ENCODE data around the gene G2E3.
A peak's percentile ranks its signal among the peaks of the same experiment; 100 is the strongest.
"Not testable (repeated sequence)": the region's sequence is repeated elsewhere in the genome, so short reads cannot be mapped to it uniquely, and the experiment has no call there.

The G2E3 gene

DNA sequence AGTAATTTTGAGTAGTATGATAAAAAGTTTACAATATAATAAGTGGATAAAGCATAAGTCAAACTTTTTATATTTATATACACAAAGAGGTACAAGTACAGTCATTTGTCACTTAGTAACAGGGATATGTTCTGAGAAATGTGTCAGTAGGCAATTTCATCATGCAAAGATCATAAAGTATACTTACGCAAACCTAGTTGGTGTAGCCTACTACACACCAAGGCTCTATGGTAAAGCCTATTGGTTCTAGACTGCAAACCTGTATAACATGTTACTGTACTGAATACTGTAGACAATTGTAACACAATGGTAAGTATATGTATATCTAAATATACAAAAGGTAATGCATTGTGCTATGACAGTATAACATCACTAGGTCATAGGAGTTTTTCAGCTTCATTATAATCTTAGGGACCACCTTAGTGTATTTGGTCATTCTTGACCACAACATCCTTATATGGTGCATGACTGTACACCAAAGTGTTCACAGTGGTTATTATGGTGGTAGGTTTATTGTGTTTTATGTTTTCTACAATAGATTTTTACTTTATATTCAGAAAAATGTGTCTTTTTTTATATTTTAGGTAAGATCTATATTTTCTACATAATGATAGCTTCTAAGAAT lies 48.3 kb downstream of the G2E3 start:
- no peak for DNase-seq

DNA sequence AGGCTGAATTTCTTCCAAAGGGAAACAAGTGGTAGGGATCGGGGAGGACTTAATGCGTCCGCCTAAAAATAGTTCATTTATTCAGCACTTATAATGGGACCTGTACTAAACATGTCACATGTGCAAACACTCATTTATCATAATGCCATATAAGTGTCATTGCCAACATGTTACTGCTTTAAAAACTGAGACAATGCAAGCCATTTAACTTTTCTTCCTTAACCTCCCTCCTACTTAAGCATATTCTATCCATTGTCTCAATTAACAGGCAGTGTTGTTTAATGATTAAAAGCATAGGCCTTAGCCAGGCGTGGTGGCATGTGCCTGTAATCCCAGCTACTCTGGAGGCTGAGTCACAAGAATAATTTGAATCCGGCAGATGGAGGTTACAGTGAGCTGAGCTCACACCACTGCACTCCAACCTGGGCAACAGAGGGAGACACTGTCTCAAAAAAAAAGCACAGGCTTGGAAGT lies 49.6 kb downstream of the G2E3 start:
- no peak for DNase-seq

DNA sequence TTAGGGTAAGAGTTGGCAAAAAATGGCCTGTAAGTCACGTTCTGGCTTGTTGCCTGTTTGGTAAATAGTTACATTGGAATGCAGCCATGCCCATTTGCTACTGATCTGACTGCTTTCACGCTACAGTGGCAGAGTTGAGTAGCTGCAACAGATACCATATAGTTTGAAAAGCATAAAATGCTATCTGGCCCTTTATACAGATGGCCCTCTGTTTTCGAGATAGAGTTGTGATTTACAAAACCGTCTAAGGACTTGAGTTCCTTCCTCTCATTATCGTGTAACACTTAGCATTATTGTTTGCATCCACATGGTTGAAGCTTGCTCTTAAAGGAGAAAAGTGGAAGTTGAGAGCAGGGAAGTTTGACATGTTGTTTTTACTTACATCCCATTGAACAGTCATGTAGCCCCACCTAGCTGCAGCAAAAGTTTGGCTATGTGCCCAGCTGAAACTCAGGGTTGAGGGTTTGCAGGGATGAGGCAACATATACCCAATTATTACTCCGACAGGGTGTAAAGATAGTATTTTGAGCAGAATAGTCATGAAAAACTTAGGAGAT lies 51.9 kb downstream of the G2E3 start:
- no peak for DNase-seq

DNA sequence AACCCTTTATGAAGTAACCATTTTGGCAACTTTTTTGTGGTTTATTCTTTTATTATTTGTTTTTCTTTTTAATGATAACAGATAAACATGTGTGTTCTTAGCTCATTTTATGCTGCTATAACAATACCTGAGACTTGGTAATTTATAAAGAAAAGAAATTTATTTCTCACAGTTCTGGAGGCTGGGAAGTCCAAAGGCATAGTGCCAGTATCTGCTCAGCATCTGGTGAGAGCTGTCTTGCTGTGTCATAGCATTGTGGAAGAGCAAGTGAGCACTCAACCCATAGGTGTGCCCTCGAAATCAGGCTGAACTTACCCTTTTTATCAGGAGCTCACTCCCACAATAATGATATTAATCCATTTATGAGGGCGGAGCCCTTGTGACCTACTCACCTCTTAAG lies 55.2 kb downstream of the G2E3 start:
- DNase-seq: no peak

DNA sequence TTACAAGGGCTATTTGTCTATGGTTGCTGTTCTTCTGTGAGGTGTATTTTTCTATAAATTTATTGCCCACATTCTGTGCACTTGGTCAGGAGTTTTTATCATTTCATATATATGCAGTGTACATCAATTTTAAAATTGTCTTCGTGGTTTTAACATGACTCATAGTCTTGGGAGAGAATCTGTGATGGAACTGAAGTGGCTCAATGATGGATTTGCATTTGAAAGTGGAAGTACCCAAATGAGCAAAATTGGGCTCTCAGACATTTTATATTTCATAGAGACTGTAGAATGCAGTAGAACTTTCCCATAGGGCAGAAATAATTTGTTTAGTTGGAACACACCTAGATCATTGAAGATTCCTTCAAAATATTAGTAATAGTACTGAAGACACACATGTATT lies 61.2 kb downstream of the G2E3 start:
- DNase-seq: peak; percentile 68

DNA sequence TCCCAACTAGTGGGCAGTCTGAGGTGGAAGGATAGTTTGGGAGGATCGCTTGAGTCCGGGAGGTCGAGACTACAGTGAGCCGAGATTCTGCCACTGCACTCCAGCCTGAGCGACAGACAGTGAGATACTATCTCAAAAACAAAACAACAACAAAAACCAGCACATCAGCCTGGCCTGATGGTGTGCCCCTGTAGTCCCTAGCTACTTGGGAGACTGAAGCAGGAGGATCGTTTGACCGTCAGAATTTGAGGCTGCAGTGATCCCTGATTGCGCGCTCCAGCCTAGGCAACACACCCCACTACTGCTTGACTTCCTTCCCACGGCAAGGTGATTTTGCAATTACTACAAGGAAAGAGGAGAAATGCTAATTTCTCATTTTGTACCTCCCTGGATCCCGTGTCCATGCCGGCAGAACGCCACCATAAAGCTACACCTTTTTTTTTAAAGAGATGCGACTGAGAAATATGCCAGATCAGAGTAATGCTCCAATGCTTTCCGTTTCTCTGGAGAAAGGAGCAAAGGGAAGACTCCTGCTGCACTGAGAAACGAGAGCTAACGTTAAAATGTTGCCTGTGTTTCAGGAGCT lies 62.5 kb downstream of the G2E3 start:
- peak; percentile 24 for DNase-seq

DNA sequence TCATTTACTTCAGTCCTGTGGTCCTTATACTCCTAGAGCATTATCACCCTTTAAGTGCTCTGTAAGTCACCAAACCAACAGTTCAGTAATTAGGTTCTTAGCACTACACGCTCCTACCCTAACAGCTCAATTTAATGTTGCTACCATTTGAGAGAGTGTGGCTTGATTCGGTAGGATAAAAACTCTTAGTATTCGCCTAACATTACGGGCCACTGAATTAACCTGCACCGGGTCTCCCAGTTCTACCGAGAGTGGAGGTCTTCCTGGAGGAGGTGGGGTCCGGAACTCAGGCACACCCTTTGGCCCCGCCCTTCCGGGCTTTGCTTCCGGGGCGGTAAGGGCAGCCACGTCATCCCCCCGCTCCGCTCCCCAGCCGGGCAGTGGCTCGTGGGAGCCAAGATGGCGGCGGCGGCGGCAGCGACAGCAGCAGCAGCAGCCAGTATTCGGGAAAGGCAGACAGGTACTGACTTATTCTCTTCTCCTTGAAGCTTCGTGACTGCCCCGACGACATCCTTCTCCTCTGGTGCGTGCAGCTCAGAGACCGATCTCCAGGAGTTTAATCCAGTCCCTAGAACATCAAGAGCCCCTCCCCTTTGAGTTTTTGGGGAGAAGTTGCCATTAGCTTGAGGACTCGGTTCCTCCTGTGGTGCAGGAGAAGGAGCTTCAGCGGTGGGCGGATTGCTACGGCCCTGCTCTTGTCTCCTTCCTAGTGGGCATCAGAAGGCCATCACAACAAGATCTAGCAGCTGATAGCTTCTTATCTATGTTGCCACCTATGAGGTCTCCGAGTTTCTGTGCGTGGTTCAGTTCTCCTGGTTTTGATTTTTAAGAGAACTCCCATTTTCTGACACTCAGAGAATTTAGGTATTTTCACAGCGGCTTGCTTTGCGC lies 63.2 kb downstream of the G2E3 start, which contains the start of gene SCFD1:
SCFD1 (plus strand) TSS at position 380 of the 891 bp plus-strand sequence; CDS start at position 400, 20 bp downstream.
- DNase-seq: peak; percentile 96

DNA sequence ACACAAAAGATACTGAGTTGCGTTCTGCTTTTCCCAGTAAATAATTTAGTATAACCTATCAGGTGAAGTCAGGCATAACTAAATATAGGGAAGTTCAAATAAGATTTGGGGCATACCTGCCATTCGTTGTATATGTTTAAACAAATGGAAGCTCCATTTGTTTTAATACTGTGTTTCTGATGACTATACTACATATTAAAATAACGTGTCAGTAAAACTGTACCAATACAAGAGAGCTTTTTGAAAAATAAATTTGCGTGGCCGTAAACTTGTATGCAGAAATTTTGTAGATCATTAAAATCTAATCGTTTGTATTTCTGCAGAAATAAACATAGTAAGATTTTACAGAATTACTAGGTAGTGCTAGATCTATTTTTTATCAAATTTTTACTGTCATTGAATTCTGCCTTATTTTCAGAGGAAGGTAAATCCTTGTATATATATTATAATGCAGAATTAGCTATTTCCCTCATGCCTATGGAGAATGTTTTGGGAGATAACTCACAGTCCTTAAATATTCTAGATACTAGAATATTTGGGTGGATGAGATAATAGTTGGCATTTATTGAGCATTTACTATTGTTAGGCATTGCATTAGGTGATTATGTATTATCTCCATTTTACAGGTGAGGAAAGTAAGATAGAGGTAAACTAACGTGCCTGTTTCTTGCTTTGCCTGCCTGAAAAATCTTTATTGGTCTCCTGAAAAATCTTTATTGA lies 64.6 kb downstream of the G2E3 start:
- DNase-seq: no peak

DNA sequence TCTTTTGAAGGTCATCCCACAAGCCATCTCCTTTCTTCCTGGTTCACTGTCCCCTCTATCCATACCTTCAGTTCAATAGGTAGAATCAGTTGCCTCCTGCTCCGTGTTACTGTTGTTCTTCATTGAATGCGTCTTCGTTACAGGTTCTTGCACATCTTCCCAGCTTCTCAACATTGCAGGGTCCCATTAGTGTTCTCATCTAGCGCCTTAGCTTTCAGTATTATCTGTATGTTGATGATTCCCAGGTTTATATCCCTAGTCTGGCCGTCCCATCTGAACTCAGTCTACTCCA lies 65.1 kb downstream of the G2E3 start:
- DNase-seq: no peak

DNA sequence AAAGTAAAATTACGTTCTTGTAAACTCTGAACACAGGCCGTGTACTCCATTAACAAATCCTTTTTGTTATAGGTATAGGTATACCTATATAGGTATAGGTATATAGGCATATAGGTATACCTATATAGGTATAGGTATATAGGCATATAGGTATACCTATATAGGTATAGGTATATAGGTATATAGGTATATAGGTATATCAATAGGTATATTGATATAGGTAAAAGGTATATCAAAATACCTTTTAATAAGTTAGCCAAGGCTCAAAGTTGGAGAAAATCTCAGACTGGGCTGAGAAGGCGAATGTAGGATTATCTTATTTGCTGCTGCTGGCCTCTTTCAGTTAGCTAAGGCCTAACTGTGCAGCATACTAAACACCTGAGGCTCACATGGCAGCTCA lies 66.6 kb downstream of the G2E3 start:
- no peak for DNase-seq

DNA sequence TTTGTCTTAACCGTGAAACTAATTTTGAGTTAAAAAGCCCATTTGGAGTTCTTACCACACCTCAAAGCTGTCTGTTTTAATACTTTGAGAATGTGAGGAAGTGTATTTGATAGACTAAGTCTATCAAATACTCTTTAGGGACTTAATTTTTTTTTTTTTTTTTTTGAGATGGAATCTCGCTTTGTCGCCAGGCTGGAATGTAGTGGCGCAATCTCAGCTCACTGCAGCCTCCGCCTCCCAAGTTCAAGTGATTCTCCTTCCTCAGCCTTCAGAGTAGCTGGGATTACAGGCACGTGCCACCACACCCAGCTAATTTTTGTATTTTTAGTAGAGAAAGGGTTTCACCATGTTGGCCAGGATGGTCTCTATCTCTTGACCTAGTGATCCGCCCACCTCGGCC lies 70.5 kb downstream of the G2E3 start:
- not testable (repeated sequence) for DNase-seq

DNA sequence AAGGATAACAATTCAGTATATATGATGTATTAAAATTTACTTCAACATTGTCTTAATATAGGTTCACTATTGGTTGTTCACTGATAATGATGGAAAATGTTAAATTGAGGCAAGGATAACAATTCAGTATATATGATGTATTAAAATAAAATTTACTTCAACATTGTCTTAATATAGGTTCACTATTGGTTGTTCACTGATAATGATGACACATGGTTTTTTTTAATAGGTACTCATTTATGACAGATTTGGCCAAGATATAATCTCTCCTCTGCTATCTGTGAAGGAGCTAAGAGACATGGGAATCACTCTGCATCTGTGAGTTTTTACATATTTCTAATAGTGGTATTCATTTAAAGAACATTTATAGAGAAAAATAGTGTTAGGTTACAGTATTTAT lies 71.3 kb downstream of the G2E3 start:
- DNase-seq: no peak

DNA sequence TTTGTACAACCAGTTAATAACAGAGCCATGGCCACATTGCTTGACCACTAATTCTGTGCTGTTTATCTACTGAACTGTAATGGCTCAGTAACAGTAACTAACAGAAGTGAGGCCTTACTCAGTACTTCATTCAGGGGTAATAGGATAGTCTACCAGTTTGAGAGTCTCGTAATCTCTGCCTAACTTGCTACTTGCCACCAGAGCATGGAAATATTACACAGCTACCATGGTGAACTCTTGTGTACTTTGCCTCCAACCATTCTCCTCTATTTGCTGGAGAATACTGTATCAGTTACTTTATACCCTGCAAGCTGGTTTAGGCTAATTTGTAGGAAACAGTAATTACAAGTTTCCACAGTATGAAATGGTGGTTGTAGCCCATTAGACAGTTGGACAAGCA lies 73.8 kb downstream of the G2E3 start:
- no peak for DNase-seq

DNA sequence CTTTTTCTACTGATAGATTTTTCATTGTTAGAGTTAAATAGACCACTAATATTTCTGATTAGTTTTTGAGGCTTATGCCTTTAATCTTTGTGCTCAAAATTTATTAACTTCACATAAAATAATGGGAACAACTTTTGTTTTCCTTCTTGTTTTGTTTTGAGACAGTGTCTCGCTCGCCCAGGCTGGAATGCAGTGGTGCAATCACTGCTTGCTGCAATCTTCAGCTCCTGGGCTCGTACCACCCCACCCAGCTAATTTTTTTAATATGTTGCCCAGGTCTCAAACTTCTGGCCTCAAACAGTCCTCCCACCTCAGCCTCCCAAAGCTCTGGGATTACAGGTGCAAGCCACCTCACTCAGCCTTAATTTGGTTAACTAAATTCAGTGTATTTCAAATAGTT lies 80.0 kb downstream of the G2E3 start:
- DNase-seq: no peak

DNA sequence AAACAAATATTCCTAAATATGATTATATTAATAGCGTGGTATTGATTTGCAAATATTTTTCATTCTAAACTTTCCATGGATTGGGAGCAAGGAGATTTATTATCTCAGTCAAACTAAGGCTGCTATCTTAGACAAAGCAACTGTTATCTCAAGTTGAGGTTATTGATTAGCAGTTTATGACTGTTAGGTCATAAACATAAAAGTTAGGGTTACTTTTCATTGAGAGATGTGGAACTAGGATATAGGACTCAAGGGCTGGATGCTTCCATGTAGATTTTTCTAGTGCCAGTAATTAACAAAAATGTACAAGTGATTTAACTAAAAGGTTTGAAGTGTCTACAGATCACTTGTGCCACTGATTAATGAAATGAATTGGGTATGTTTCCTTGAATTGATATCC lies 82.2 kb downstream of the G2E3 start:
- DNase-seq: no peak

DNA sequence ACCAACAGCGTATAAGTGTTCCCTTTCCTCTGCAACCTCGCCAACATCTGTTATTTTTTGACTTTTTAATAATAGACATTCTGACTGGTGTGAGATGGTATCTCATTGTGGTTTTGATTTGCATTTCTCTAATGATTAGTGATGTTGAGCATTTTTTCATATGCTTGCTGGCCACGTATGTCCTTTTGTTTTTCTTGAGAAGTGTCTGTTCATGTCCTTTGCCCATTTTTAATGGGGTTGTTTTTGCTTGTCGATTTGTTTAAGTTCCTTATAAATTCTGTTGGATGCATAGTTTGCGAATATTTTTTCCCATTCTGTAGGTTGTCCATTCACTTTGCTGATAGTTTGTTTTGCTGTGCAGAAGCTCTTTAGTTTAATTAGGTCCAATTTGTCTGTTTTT lies 85.5 kb downstream of the G2E3 start:
- DNase-seq: not testable (repeated sequence)

DNA sequence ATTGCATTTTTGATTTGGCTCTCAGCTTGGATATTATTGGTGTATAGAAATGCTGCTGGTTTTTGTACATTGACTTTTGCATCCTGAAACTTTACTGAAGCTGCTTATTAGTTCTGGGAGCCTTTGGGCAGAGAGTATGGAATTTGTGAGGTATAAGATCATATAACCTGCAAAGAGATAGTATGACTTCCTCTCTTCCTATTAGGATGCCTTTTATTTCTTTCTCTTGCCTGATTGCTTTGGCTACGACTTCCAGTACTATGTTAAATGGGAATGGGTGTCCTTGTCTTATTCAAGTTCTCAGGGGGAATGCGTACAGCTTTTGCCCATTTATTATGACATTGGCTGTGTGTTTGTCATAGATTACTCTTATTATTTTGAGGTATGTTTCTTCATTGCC lies 86.6 kb downstream of the G2E3 start:
- DNase-seq: no peak

DNA sequence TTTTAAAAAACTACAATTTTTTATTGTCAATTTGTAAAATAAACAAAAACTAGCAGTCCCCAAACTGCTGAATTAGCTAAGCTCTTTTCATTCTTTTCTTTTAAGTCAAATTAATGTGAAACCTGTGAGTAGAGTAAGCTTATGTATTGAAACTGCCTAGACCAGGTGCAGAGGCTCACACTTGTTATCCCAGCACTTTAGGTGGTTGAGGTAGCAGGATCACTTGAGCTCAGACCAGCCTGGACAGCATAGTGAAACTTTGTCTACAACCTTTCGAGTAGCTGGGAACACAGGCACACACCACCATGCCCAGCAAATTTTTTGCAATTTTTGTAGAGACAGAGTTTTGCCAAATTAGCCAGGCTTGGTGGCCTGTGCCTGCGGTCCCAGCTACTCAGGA lies 89.5 kb downstream of the G2E3 start:
- DNase-seq: no peak

DNA sequence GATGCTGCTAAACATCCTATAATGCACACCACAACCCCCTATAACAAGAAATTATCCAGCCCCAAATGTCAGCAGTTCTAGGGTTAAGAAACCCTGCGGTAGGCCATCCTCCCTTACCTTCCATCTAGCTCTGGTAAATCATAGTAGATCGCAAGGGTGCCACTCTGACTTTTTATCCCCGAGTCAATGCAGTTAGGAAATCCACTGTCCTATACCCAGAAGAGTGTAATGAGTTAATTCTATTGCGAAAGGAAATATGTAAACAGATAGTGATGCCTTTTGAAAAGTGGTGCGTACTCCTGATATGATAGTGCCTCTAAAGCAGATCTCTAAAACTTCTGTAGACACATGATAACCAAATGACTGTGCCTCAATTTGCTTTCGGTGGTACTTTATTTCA lies 93.0 kb downstream of the G2E3 start:
- DNase-seq: no peak

DNA sequence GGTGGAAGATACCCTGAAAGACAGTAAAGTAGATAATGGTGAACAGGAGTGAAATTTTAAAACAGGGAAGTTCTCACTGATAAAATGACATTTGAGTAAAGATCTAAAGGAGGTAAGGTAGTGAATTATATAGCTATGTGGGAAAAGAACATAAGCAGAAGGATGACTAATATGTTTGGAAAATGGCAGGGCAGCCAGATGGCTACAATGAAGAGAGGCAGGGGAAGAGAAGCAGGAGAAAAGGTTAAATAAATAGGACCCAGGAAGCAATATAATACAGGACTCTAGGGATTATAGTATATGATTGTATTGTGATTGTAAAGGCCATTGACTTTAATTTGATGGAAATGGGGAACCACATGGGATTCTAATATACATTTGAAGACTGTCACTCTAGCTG lies 96.2 kb downstream of the G2E3 start:
- no peak for DNase-seq

DNA sequence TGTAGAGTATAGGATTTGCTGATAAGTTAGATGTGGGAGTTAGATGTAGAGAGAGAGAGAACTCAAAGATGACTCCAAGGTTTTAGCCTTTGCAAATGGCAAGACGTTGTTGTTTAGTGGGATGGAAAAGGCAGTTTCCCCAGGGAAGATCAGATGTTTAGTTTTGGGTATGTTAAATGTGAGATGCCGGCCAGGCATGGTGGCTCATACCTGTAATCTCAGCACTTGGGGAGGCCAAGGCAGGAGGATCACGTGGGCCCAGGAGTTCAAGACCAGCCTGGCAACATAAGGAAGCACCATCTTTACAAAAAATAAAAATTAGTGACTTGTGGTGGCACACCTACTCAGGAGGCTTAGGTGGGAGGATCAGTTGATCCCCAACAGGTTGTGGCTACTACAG lies 96.7 kb downstream of the G2E3 start:
- DNase-seq: no peak

DNA sequence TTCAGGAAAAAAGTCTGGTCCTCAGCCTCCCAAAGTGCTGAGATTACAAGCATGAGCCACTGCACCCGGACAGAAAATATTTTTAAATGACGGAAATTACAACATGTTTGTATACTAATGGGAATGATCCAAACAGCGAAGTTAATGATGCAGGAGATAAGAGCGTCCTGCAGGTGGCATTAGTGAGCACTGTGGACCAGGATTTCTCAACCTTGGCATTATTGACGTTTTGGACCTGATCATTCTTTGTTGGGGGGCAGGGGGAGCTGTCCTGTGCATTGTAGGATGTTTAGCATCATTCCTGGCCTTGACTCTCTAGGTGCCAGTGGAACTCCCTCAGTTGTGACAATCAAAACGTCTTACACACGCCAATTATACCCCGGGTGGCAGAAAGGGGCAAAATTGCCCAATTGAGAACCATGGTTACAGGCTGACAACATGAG lies 97.3 kb downstream of the G2E3 start:
- peak; percentile 29 for DNase-seq

DNA sequence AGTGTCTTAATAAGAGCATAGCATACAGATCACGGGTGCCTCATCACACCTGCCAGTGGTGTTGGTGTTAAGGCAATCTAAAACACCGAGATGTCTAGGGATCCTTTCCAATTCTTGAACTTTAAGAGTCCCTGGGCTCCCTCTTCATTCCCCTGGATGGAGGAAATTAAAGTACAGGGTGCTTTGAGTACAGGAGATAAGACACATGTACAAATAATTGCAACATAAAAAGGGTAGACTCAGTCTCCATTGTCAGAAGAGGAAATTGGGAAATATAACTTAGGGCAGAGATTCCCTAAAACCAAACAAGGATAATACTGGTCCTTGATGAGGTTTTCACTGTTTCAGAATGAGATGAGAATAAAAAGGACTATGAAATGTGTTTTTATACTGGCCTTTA lies 98.1 kb downstream of the G2E3 start:
- no peak for DNase-seq

Data from activated CD4-positive, alpha-beta T cell treated with anti-CD3 and anti-CD28 coated beads, Interleukin-2, Interleukin-6, amounts not matched to agents 100 ng/mL and 50 ng/mL, durations not matched to agents 16 hours and 8 hours (primary cell).